ENCODE measurements around the gene CHST14. TPM values are rescaled to one million over a fixed set of nuclear protein-coding genes. Genes with fewer than 3 reads are reported as not detected.

CHST14 gene
- polyA plus RNA-seq, 3 donors from 2014 or later = 1.9 to 3.6 (median 3.3) TPM

DNA sequence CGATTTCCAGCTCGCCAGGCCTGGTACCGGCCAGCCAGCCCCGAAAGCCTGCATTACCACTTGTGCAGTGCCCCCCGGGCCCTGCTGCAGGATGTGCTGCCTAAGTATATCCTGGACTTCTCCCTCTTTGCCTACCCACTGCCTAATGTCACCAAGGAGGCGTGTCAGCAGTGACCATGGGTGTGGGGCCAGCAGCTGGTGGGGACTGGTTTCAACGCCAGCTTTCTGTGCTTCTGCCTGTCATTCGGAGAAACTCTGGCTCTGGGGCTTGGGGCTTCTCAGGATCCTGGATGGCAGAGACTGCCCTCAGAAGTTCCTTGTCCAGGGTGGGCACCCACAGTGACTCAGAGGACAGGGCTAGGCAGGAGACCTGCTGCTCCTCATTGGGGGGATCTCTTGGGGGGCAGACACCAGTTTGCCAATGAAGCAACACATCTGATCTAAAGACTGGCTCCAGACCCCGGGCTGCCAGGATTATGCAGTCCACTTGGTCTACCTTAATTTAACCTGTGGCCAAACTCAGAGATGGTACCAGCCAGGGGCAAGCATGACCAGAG lies 1.5 kb downstream of the CHST14 start:
- Mint-ChIP-seq H3K9me3 (no peaks in the 10 kb centered on the region), H3K4me1 (peaks cover 15 to 18% of the 10 kb centered on the region in 2 donors), H3K4me3 (peak overlapping the region; percentile 85 to 93 (median 88)), H3K27ac (peak overlapping the region in 5 of 6 donors; percentile 23 to 94 (median 40)), H3K36me3 (no peaks in the 10 kb centered on the region), H3K27me3 (ENCODE audit: low read depth in 3 of 3) (no peaks in the 10 kb centered on the region)
- DNase-seq = no peak

DNA sequence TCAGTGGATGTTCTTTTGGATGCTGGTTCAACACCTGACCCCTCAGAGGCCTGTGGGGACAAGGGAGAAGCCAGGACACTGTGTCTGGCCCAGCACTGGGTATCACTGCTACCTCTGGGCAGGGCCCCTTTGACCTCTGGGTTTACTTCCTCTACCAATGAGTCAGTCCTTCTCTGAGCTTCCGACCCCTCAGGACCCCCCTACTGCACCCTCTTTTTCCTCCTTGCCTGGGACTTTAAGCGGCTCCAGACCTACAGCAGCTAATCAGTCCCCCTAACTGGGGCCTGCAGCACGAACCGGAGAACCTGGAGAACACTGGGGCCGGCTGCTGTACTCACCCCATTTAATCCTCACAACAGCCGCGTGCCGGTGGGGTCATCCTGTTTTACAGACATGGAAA lies 3.8 kb downstream of the CHST14 start:
- Mint-ChIP-seq H3K36me3 (no peaks in the 10 kb centered on the region), H3K9me3 (no peaks in the 10 kb centered on the region), H3K4me1 (peaks cover 15 to 18% of the 10 kb centered on the region in 2 donors), H3K4me3 (no peak overlapping the region), H3K27me3 (ENCODE audit: low read depth in 3 of 3) (peaks cover 0 to 3% (median 0%) of the 10 kb centered on the region in 3 donors), H3K27ac (peak overlapping the region in 3 of 6 donors; percentile 10 to 67 (median 42))
- no peak for DNase-seq

DNA sequence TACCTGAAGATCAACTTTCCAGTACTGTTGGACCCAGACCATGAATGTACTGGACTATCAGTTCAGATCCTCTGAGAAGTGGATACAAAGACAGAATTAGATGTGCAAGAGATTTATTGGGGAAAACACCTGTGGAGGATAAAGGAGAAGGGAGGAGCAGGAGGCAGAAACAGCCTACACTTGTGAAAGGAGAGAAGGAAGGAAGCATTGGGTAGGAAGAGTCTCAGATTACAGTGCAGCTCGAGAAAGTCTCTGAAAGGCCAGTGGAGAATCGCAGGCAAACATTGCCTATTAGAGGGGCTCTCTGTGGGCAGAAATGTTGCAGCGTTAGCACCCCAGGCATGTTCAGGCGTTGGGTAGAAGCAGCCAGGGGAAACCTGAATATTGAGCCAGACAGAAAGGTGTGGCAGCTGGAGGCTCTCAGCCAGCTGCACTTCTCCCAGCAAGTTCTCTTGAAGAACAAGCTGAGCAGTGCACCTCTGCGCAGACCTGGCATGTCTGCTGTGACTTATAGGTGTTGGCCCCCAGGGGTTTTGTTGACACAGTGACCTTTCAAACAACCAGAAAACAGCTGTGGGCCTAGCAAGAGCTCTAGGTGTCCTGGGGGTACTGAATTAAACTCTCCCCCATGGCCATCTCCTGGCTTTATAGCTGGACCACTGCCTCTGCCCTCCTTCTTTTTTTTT lies 7.0 kb downstream of the CHST14 start:
- Mint-ChIP-seq H3K27me3 (ENCODE audit: low read depth in 3 of 3) (peaks cover 0 to 8% (median 2%) of the 10 kb centered on the region in 3 donors), H3K4me1 (peaks cover 4% of the 10 kb centered on the region in 2 donors), H3K4me3 (no peak overlapping the region), H3K9me3 (no peaks in the 10 kb centered on the region), H3K27ac (no peak overlapping the region), H3K36me3 (no peaks in the 10 kb centered on the region)
- no peak for DNase-seq

DNA sequence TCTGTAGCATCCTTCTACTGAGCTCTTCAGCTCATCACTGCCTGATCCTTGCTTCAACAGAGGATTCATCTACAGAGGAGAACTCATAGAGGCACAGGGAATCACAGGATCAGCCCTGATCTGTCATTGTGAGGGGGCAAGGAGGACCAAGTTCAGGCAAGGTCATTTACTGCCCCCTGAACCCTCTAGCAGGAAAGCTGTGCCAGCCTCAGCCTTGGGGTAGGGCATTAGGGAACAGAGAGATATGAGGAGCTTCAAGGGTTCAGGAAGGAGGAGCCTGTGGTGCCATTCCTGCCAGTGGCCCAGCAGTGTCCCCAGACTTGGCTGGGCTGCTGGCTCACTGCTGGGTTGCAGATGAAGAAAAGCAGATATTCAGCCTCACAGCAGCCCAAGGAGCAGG lies 8.2 kb downstream of the CHST14 start:
- no peak for DNase-seq
- no peaks in the 10 kb centered on the region for H3K36me3 Mint-ChIP-seq
- no peak overlapping the region for H3K27ac Mint-ChIP-seq
- no peaks in the 10 kb centered on the region for H3K4me1 Mint-ChIP-seq
- peaks cover 0 to 8% (median 4%) of the 10 kb centered on the region in 3 donors for H3K27me3 Mint-ChIP-seq (ENCODE audit: low read depth in 3 of 3)
- H3K9me3 Mint-ChIP-seq = no peaks in the 10 kb centered on the region
- H3K4me3 Mint-ChIP-seq = no peak overlapping the region

DNA sequence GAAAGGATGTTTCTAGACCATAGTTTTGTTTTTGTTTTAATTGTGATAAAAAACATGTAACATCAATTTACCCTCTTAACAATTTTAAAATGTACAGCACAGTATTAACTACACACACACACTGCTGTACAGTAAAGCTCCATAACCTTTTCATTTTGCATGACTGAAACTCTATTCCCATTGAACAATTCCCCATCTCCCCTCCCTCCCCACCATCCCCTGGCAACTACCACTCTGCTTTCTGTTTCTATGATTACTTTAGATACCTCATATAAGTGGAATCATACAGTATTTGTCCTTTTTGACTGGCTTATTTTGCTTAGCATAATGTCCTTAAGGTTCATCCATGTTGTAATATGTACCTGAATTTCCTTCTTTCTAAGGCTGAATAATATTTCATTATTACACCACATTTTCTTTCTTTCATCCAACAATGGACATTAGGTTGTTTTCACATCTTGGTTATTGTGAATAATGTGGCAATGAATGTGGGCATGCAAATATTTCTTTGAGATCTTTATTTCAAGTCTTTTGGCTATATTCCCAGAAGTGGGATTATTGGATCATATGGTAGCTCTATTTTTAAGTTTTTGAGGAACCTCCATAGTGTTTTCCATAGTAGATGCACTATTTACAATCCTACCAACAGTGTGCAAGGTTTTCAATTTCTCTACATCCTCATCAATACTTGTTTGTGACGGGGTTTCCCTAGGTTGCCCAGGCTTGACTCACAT lies 10.7 kb downstream of the CHST14 start:
- H3K9me3 Mint-ChIP-seq = no peaks in the 10 kb centered on the region
- H3K27ac Mint-ChIP-seq = peak overlapping the region in 1 of 6 donors; percentile 17
- H3K4me3 Mint-ChIP-seq = no peak overlapping the region
- no peaks in the 10 kb centered on the region for H3K4me1 Mint-ChIP-seq
- no peaks in the 10 kb centered on the region for H3K36me3 Mint-ChIP-seq
- H3K27me3 Mint-ChIP-seq (ENCODE audit: low read depth in 3 of 3) = peaks cover 1 to 8% (median 4%) of the 10 kb centered on the region in 3 donors
- no peak for DNase-seq

DNA sequence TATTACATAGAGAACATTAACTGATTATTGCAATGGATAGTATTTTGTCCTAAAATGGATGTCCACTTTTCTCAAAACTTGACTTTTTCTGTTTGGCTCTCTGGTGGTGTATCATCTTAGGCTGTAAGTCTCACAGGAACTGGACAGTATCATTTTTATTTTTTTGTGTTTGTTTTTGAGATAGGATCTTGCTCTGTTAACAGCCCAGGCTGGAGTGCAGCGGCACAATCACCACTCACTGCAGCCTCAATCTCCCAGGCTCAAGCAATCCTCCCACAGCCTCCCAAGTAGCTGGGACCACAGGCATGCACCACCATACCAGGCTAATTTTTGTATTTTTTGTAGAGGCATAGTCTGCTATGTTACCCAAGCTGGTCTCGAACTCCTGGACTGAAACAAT lies 13.1 kb downstream of the CHST14 start:
- Mint-ChIP-seq H3K9me3 (no peaks in the 10 kb centered on the region), H3K27ac (peak overlapping the region in 1 of 6 donors; percentile 1), H3K27me3 (ENCODE audit: low read depth in 3 of 3) (peaks cover 1 to 4% (median 4%) of the 10 kb centered on the region in 3 donors), H3K4me1 (no peaks in the 10 kb centered on the region), H3K36me3 (no peaks in the 10 kb centered on the region), H3K4me3 (no peak overlapping the region)
- DNase-seq = no peak

DNA sequence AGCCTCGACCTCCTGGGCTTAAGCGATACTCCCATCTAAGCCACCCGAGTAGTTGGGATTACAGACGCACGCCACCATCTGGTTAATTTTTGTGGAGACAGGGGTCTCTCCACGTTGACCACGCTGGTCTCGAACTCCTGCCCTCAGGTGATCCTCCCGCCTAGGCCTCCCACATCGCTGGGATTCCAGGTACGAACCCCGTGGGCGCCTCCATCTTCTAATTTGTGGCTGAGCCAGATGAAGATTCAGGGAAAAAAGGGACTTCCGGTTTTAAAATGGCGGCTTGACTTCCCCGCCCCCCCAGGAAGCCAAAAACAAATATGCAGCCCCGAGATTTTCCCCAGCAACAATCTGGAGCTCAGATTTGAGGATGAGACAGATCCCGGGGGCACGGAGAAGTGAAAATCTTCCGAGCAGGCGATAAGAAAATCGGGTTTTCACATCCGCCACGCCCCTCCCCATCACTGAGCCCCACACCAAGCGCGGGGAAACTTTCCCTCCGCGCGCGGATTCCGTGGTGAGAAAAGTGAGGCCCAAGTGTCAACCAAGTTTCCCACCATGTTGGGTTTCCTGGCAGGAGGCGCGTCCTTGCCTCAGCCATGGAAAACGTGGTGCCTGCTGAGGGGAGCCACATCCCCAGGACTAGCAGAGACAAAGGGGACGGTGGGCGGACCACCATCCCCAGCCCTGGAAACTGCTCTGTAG lies 15.4 kb downstream of the CHST14 start:
- Mint-ChIP-seq H3K27ac (peak overlapping the region in 1 of 6 donors; percentile 21), H3K27me3 (ENCODE audit: low read depth in 3 of 3) (peaks cover 0 to 2% (median 1%) of the 10 kb centered on the region in 3 donors), H3K36me3 (no peaks in the 10 kb centered on the region), H3K9me3 (no peaks in the 10 kb centered on the region), H3K4me3 (peak overlapping the region in 2 of 5 donors; percentile 42 to 48), H3K4me1 (no peaks in the 10 kb centered on the region)
- no peak for DNase-seq

DNA sequence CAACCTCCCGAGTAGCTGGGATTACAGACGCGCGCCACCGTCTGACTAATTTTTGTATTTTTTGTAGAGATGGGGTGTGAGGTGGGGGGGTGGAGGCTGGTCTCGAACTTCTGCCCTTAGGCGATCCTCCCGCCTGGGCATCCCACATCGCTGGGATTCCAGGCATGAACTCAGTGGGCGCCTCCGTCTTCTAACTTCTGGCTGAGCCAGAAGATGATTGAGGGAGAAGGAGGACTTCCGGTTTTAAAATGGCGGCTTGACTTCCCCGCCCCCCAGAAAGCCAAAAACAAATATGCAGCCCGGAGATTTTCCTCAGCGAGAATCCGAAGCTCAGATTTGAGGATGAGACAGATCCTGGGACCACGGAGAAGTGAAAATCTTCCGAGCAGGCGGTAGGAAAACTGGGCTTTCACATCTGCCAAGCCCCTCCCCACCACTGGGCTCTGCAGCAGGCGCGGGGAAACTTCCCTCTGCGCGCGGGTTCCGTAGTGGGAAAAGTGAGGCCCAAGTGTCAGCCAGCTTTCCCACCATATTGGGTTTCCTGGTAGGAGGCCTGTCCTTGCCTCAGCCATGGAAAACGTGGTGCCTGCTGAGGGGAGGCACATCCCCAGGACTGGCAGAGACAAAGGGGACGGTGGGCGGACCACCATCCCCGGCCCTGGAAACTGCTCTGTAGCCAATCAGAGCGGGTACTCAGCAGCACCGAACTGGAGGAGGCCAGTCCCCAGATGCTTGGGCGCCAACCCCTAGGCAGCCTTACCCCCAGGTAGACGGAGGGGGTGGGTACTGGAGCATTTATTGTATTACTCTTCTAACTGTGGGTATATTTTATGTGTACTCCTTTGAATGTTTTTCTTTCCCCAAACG lies 17.3 kb downstream of the CHST14 start:
- Mint-ChIP-seq H3K9me3 (no peaks in the 10 kb centered on the region), H3K27ac (no peak overlapping the region), H3K27me3 (ENCODE audit: low read depth in 3 of 3) (peaks cover 0 to 9% (median 1%) of the 10 kb centered on the region in 3 donors), H3K36me3 (no peaks in the 10 kb centered on the region), H3K4me1 (no peaks in the 10 kb centered on the region), H3K4me3 (no peak overlapping the region)
- DNase-seq = no peak

DNA sequence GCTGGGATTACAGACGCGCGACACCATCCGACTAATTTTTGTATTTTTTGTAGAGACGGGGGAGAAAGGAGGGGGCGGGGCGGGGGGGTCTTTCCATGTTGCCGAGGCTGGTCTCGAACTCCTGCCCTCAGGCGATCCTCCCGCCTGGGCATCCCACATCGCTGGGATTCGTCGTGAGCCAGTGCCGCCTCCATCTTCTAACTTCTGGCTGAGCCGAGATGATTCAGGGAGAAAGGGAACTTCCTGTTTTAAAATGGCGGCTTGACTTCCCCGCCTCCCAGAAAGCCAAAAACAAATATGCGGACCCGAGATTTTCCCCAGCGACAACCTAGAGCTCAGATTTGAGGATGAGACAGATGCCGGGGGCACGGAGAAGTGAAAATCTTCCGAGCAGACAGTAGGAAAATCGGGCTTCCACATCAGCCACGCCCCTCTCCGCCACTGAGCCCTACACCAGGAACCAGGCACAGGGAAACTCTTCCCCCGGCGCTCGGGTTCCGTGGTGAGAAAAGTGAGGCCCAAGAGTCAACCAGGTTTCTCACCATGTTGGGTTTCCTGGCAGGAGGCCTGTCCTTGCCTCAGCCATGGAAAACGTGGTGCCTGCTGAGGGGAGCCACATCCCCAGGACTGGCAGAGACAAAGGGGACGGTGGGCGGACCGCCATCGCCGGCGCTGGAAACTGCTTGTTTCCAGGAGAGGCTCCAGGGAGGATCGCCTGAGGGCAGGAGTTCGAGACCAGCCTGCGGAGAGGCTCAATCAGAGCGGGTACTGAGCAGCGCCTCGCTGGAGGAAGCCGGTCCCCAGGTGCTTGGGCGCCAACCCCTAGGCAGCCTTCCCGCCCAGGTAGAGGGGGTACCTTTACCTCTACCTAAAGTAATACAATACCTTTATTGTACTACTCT lies 18.7 kb downstream of the CHST14 start:
- no peaks in the 10 kb centered on the region for H3K36me3 Mint-ChIP-seq
- no peaks in the 10 kb centered on the region for H3K9me3 Mint-ChIP-seq
- H3K4me1 Mint-ChIP-seq = no peaks in the 10 kb centered on the region
- no peak overlapping the region for H3K27ac Mint-ChIP-seq
- no peak for DNase-seq
- H3K4me3 Mint-ChIP-seq = no peak overlapping the region
- H3K27me3 Mint-ChIP-seq (ENCODE audit: low read depth in 3 of 3) = peaks cover 0 to 9% (median 1%) of the 10 kb centered on the region in 3 donors

DNA sequence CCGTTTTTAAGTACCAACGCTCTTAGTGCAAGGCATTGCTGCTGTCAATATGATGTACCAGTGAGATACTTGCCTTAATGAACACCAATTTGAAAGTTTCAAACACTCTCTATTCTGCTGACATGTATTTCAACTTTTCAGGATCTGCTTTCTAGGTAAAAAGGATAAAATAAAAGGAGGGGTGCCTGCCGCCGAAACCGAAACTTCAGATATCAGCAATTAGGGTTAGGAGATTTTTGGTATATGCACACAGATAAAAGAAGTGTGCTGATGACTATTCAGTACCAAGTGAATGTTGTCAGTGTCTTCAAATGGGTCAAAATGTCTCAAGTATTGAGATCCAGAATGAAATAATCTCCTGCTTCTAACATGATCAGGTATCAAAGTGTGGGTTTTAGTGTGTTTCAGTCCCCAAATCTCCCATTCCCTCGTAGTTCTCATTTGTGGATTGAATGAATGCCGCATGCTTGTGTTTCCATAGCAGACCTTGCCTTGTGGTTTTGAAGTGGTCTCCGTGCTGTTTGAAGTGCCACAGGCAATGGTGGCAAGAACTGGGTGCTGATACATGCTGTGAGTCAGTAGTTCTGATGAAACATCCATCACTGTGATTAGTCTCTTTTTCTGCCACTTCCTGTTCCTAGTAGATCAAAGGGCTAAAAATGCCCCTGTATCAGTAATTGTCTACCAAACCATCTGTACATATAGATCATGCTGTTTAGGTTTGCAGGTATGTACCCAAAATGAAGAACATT lies 22.5 kb downstream of the CHST14 start:
- H3K4me1 Mint-ChIP-seq = no peaks in the 10 kb centered on the region
- no peak overlapping the region for H3K4me3 Mint-ChIP-seq
- H3K27me3 Mint-ChIP-seq (ENCODE audit: low read depth in 3 of 3) = peaks cover 2 to 15% (median 2%) of the 10 kb centered on the region in 3 donors
- no peaks in the 10 kb centered on the region for H3K9me3 Mint-ChIP-seq
- DNase-seq = no peak
- H3K36me3 Mint-ChIP-seq = no peaks in the 10 kb centered on the region
- H3K27ac Mint-ChIP-seq = no peak overlapping the region

DNA sequence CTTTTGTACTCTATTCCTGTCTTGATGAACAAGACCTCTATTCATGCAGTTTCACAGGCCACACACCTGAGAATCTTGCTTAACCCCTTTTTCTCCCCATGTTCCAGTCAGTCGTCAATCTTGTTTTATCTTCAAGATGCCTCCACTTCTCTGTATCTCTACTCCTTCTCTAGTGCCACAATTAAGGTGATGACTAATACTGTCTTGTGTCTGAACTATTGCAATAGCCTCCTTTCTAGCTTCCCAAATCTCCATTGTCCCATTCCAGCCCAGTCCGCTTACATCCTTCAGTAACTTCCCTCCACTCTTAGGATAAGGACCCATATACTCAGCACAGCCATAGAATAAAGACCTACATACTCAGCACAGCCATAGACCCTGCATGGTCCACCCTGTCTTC lies 24.7 kb downstream of the CHST14 start:
- H3K4me3 Mint-ChIP-seq = no peak overlapping the region
- no peaks in the 10 kb centered on the region for H3K9me3 Mint-ChIP-seq
- H3K36me3 Mint-ChIP-seq = no peaks in the 10 kb centered on the region
- H3K4me1 Mint-ChIP-seq = no peaks in the 10 kb centered on the region
- H3K27ac Mint-ChIP-seq = no peak overlapping the region
- DNase-seq = no peak
- peaks cover 5 to 18% (median 7%) of the 10 kb centered on the region in 3 donors for H3K27me3 Mint-ChIP-seq (ENCODE audit: low read depth in 3 of 3)

DNA sequence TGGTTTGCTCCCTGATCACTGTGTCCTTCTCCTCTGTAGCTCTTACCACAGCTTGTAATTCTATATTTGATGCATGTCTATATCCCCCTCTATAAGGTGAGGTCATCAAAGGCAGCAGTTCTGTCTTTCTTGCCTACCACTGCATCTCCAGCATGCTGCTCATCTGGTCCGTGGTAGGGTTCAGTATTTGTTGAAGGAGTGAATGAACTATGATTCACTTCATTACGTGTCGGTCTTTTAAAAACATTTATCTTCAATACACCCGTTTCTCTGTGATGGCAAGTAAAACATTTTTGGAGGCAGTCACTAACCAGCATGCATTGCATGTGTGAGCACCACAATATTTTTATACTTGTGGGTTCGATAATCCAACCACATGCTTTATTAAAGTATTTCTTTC lies 27.6 kb downstream of the CHST14 start:
- no peaks in the 10 kb centered on the region for H3K4me1 Mint-ChIP-seq
- H3K9me3 Mint-ChIP-seq = no peaks in the 10 kb centered on the region
- H3K27me3 Mint-ChIP-seq (ENCODE audit: low read depth in 3 of 3) = peaks cover 6 to 14% (median 7%) of the 10 kb centered on the region in 3 donors
- DNase-seq = no peak
- H3K36me3 Mint-ChIP-seq = no peaks in the 10 kb centered on the region
- no peak overlapping the region for H3K4me3 Mint-ChIP-seq
- H3K27ac Mint-ChIP-seq = no peak overlapping the region
